SK-N-MC (cell line): ENCODE results near the gene SMYD3.

Experiments
- EZH2 ChIP-seq: fragments of 200-600 bp; sonication (generic); IDR thresholded peaks from one replicate; pipeline ENCODE4 v1.6.1; 2017; ENCODE audit warnings: antibody characterized with exemption
- FOXP2 ChIP-seq: optimal IDR thresholded peaks from 2 replicates; pipeline ENCODE3; 2011; ENCODE audit warnings: mild to moderate bottlenecking, moderate library complexity; ENCODE audit not compliant: insufficient read depth; ENCODE audit errors: extremely low read length, control extremely low read depth
- POLR2AphosphoS5 ChIP-seq: IDR thresholded peaks from 2 replicates; pipeline ENCODE4 v1.6.1; 2012; ENCODE audit warnings: mild to moderate bottlenecking, low read depth, low read length, borderline replicate concordance

GRCh38 chr1:246068619-246069509 is 438.2 kb downstream of the SMYD3 start:
- TF ChIP-seq POLR2AphosphoS5 (no peak), EZH2 (no peak), FOXP2 (no peak)
